Measurements from ENCODE around the gene ABCF3. TPM values are rescaled to one million over a fixed set of nuclear protein-coding genes. Genes with fewer than 3 reads are reported as not detected.

ABCF3 gene
- total and polyA plus RNA-seq, 2 of the 13 experiments (the other 11 are each of a cell fraction or from before 2014, with no cell fraction given), result 38.8 to 46.5 TPM

DNA sequence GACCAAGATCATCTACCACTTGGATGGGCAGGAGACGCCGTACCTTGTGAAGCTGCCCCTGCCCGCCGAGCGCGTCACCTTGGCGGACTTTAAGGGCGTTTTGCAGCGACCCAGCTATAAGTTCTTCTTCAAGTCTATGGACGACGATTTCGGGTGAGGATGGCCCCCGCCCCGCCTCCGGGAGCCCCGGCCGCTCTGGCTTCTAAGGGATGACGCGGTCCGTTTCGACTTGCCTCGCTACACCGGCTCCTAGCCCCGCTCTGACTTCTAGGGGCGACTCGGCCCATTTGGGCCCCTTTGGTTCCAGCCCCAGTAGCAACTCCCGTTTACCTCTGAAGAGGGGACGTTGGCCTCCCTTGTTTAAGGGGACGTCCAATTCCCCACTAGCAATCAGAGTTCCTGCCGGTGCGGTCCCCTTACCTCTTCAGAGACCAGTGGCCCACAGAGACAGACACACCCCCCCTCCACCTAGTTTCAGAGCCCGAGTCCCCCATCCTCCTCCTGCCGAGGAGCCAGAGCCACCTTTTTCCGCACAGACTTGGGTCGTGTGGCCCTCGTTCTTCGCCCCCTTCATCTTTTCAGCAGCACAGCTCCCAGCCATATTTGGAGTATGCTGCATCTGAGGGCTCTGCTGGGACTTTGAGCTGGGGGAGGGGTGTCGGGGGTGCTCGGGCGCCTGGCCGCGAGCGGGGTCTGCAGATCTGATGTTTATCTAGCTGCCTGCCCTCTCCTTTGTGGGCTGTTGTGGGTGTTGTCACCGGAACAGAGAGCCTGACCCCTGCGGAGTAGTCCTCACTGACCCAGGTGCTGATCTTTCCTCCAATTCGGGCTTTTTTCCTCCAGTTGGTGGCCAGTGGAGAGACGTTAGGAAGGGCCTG is 30.1 kb upstream of the ABCF3 start (continued):
- TF ChIP-seq SPEN (CRISPR knock-in tag; IDR thresholded peaks at IDR 0.05; ENCODE audit: low read depth) (0 out of 2 replicates have a peak, but pooled peaks have one; percentile 9), NONO (IDR thresholded peaks at IDR 0.05) (no peak), NONO (CRISPR knock-in tag; conservative IDR thresholded peaks at IDR 0.05) (peak; percentile 43), ZNF337 (CRISPR knock-in tag; IDR thresholded peaks at IDR 0.05; ENCODE audit: borderline replicate concordance, low read depth) (0 out of 2 replicates have a peak, but pooled peaks have one; percentile 28), KDM1A (CRISPR knock-in tag; IDR thresholded peaks at IDR 0.05) (no peak), ZNF563 (CRISPR knock-in tag; IDR thresholded peaks at IDR 0.05) (peak; percentile 12; the same call in 1 of the 2 replicates), GATAD2A (CRISPR knock-in tag; IDR thresholded peaks at IDR 0.05) (0 out of 2 replicates have a peak, but pooled peaks have one; percentile 28), ZNF446 (CRISPR knock-in tag; IDR thresholded peaks at IDR 0.05) (0 out of 2 replicates have a peak, but pooled peaks have one; percentile 35), AGO2 (optimal IDR thresholded peaks at IDR 0.05; ENCODE audit: low read depth, low read length) (peak; percentile 56), RBFOX2 (IDR thresholded peaks at IDR 0.05; ENCODE audit: low read depth, low read length) (peak; percentile 53; the same call in 1 of the 2 replicates), SRY (CRISPR knock-in tag; IDR thresholded peaks at IDR 0.05) (peak; percentile 60; the same call in 1 of the 2 replicates), MED1 (CRISPR knock-in tag; IDR thresholded peaks at IDR 0.05) (0 out of 2 replicates have a peak, but pooled peaks have one; percentile 3), KDM5A (IDR thresholded peaks at IDR 0.05; ENCODE audit: borderline replicate concordance, low read length) (peak; percentile 48; the same call in 1 of the 2 replicates), ZBTB44 (CRISPR knock-in tag; IDR thresholded peaks at IDR 0.05) (no peak), TP53 (CRISPR knock-in tag; conservative IDR thresholded peaks at IDR 0.05) (no peak), SALL1 (CRISPR knock-in tag; IDR thresholded peaks at IDR 0.05) (peak; percentile 21; the same call in 1 of the 2 replicates), LCORL (IDR thresholded peaks at IDR 0.05) (no peak), LCORL (CRISPR knock-in tag; IDR thresholded peaks at IDR 0.05) (peak; percentile 67; the same call in 1 of the 2 replicates), TAF1 (CRISPR knock-in tag; IDR thresholded peaks at IDR 0.05) (peak; percentile 24), ZNF264 (CRISPR knock-in tag; IDR thresholded peaks at IDR 0.05) (peak; percentile 56; the same call in 1 of the 2 replicates), HNF4G (IDR thresholded peaks at IDR 0.05; ENCODE audit: borderline replicate concordance, low read depth, low read length) (peak; percentile 72), HNF4G (CRISPR knock-in tag; IDR thresholded peaks at IDR 0.05; ENCODE audit: borderline replicate concordance, low read depth) (no peak; the same call in 1 of the 2 replicates), FOXA1 (IDR thresholded peaks at IDR 0.05) (no peak), FOXA1 (CRISPR knock-in tag; IDR thresholded peaks at IDR 0.05) (0 out of 2 replicates have a peak, but pooled peaks have one; percentile 2), KDM4B (CRISPR knock-in tag; IDR thresholded peaks at IDR 0.05) (0 out of 2 replicates have a peak, but pooled peaks have one; percentile 23), SRF (IDR thresholded peaks at IDR 0.05; ENCODE audit: low read depth, low read length) (peak; percentile 91)
- TF ChIP-seq, protein P1, sequence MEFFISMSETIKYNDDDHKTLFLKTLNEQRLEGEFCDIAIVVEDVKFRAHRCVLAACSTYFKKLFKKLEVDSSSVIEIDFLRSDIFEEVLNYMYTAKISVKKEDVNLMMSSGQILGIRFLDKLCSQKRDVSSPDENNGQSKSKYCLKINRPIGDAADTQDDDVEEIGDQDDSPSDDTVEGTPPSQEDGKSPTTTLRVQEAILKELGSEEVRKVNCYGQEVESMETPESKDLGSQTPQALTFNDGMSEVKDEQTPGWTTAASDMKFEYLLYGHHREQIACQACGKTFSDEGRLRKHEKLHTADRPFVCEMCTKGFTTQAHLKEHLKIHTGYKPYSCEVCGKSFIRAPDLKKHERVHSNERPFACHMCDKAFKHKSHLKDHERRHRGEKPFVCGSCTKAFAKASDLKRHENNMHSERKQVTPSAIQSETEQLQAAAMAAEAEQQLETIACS (CRISPR knock-in tag; IDR thresholded peaks at IDR 0.05), result 0 out of 2 replicates have a peak, but pooled peaks have one; percentile 16
- TF ChIP-seq, protein P2, sequence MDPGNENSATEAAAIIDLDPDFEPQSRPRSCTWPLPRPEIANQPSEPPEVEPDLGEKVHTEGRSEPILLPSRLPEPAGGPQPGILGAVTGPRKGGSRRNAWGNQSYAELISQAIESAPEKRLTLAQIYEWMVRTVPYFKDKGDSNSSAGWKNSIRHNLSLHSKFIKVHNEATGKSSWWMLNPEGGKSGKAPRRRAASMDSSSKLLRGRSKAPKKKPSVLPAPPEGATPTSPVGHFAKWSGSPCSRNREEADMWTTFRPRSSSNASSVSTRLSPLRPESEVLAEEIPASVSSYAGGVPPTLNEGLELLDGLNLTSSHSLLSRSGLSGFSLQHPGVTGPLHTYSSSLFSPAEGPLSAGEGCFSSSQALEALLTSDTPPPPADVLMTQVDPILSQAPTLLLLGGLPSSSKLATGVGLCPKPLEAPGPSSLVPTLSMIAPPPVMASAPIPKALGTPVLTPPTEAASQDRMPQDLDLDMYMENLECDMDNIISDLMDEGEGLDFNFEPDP (CRISPR knock-in tag; conservative IDR thresholded peaks at IDR 0.05), result no peak

Measured in HepG2 (cell line).